Activated CD8-positive, alpha-beta T cell treated with anti-CD3 and anti-CD28 coated beads for 36 hours (primary cell): Measurements from ENCODE around the gene CORO1C. TPM values are rescaled to one million over a fixed set of nuclear protein-coding genes. Genes with fewer than 3 reads are reported as not detected.

Experiments
- ATAC-seq: fragments of 200-7000 bp; cut with Tn5 transposase; one replicate; pipeline ENCODE4 v1.10.0; 2021; ENCODE audit warnings: mild to moderate bottlenecking, moderate library complexity
- CTCF ChIA-PET: fragments of 350-600 bp; sonication (Branson Sonifier 250); formaldehyde crosslinking; loops from one replicate; lab custom pipeline; 2021; ENCODE audit warnings: antibody characterized with exemption; lab: Charles Lee
- POLR2A ChIA-PET: fragments of 350-600 bp; sonication (Branson Sonifier 250); formaldehyde crosslinking; loops from one replicate; lab custom pipeline; 2021; ENCODE audit warnings: antibody characterized with exemption; lab: Charles Lee
- DNase-seq: peaks from one replicate; pipeline ENCODE4 v3.0.0-alpha.2; 2020
- H3K27ac Mint-ChIP-seq: one replicate; pipeline ENCODE4 v1.8.0; 2021; ENCODE audit warnings: mild to moderate bottlenecking, mixed read lengths
- H3K27me3 Mint-ChIP-seq: one replicate; pipeline ENCODE4 v1.8.0; 2021; ENCODE audit warnings: mixed read lengths
- H3K36me3 Mint-ChIP-seq: one replicate; pipeline ENCODE4 v1.8.0; 2021; ENCODE audit warnings: low read depth, mixed read lengths
- H3K4me1 Mint-ChIP-seq: one replicate; pipeline ENCODE4 v1.8.0; 2021; ENCODE audit warnings: low read depth, mixed read lengths
- H3K4me3 Mint-ChIP-seq: one replicate; pipeline ENCODE4 v1.8.0; 2021; ENCODE audit warnings: mild to moderate bottlenecking, moderate library complexity, mixed read lengths
- H3K9me3 Mint-ChIP-seq: one replicate; pipeline ENCODE4 v1.8.0; 2021; ENCODE audit warnings: mixed read lengths
- intact Hi-C: fragments of 100-400 bp; cut with micrococcal nuclease; formaldehyde crosslinking; loops from one replicate; pipeline ENCODE4 v1.10.0; 2022
- microRNA-seq: library from miRNA; unstranded; fragments of <30 nt; microRNA quantifications from one replicate; pipeline ENCODE4 v1.2.0, GENCODE V29; 2022; ENCODE audit warnings: borderline microRNAs expressed, borderline replicate concordance
- total RNA-seq, 2 experiments: library from RNA; stranded (reverse); gene quantifications; one replicate each; pipeline ENCODE4 v1.2.3, GENCODE V29; 2021
- TF ChIP-seq, protein P1 (sequence below): fragments of 200-600 bp; IDR thresholded peaks from one replicate; pipeline ENCODE4 v1.8.0; 2022; ENCODE audit warnings: antibody characterized with exemption, mild to moderate bottlenecking

CORO1C gene
- total RNA-seq, 2 experiments from 2014 or later: 90.1 to 98.9 TPM

DNA sequence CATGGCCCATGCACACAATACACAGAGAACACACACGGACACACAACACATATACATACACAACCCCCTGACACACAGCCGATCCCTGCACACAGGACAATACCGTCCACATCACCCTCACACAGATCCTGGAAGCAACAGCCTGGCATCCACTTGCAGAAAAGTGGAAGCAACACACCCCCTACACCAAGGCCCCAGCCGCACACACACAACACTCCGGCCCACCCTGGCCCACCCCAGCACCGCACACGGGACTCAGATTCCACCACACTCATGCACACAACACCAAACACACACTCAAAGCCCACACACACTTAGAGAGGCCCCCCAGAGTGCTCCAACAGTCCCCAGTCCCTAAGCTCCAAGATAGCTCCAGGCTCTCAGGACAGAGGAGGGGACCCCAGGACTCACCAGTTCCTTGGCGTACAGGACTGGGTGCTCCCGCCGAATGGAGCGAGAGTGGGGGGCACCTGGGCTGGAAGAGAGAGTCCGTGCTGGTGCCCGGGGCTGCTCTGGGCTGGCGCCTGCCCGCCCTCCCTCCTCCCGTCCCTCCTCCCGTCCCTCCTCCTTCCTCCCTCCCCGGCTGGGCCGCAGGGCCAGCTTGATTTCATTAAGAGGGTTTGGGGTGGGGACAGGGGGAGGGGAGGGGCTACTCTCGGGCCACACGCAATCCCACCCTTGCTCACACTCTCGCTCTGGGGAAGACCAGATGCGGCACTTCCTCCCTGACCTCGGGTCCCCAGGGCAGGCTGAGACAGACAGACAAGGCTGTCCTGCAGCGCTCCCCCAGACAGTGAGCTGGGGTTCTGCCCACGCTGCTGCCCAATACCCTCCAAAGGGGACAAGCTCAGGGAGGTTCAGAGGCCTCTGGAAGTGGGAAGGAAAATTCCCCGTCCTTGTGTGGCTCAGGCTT, 133.5 kb downstream of the CORO1C start, which contains the start of gene TMEM119:
Gene TMEM119 (minus strand): TSS at position 526 of the 913 bp plus-strand sequence. CDS start 5,701 bp downstream, outside the sequence.
- H3K27me3 Mint-ChIP-seq: no peaks in the 10 kb centered on the region
- CTCF ChIA-PET: interaction anchor here (4.2 kb wide), 1 partner anchor 20 kb away, joined by 17 read pairs; no protein-coding TSS in a partner anchor
- no peak within 1 kb of the TSS for H3K4me3 Mint-ChIP-seq
- intact Hi-C loops: no loop called here
- POLR2A ChIA-PET: interaction anchor here (1.2 kb wide), 1 partner anchor 20 kb away, joined by 3 read pairs; no protein-coding TSS in a partner anchor
- H3K4me1 Mint-ChIP-seq: no peaks in the 10 kb centered on the region
- no peak for ATAC-seq
- DNase-seq: no peak
- H3K36me3 Mint-ChIP-seq: no peaks in the 10 kb centered on the region
- TF ChIP-seq, protein P1, sequence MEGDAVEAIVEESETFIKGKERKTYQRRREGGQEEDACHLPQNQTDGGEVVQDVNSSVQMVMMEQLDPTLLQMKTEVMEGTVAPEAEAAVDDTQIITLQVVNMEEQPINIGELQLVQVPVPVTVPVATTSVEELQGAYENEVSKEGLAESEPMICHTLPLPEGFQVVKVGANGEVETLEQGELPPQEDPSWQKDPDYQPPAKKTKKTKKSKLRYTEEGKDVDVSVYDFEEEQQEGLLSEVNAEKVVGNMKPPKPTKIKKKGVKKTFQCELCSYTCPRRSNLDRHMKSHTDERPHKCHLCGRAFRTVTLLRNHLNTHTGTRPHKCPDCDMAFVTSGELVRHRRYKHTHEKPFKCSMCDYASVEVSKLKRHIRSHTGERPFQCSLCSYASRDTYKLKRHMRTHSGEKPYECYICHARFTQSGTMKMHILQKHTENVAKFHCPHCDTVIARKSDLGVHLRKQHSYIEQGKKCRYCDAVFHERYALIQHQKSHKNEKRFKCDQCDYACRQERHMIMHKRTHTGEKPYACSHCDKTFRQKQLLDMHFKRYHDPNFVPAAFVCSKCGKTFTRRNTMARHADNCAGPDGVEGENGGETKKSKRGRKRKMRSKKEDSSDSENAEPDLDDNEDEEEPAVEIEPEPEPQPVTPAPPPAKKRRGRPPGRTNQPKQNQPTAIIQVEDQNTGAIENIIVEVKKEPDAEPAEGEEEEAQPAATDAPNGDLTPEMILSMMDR: no peak
- no peaks in the 10 kb centered on the region for H3K9me3 Mint-ChIP-seq
- H3K27ac Mint-ChIP-seq: no peak within 1 kb of the TSS

DNA sequence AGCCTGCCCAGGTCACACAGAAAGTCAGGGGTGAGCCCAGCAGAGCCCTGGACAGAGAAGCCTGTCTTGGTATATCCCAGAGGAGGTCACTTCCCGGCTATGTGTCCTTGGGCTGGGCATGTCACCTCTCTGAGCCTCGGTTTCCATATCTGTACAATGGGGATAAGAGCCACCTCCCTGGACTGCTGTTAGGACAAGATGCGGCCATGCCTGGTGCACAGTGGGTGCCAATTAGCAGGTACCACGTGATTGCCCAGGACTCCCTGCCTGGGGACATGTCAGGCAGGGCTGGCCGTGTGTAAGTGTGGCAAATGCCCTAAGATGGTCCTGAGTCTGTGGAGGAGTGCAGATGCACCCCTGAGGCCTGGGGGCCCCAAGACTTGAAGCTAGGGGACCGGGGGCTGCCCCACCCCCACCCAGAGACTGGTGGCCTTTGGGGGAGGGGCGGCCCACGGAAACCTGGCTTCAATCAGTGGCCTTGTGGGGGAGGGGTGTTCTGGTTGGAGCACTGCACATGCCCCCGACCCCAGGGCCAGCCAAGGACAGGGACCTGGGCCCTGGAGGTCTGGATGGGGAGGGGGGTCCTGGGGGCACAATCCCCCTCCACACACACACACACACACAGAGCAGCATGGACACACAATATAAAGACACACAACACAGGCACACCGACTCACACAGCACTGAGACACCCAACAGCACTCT, 134.3 kb downstream of the CORO1C start:
- no peak overlapping the region for H3K4me3 Mint-ChIP-seq
- ChIA-PET POLR2A (no interaction called here), CTCF (interaction anchor here (4.2 kb wide), 1 partner anchor 20 kb away, joined by 17 read pairs; no protein-coding TSS in a partner anchor)
- H3K27ac Mint-ChIP-seq: no peak overlapping the region
- TF ChIP-seq, protein P1: no peak
- H3K9me3 Mint-ChIP-seq: no peaks in the 10 kb centered on the region
- intact Hi-C loops: no loop called here
- no peaks in the 10 kb centered on the region for H3K4me1 Mint-ChIP-seq
- DNase-seq: no peak
- no peaks in the 10 kb centered on the region for H3K27me3 Mint-ChIP-seq
- H3K36me3 Mint-ChIP-seq: no peaks in the 10 kb centered on the region
- ATAC-seq: no peak

DNA sequence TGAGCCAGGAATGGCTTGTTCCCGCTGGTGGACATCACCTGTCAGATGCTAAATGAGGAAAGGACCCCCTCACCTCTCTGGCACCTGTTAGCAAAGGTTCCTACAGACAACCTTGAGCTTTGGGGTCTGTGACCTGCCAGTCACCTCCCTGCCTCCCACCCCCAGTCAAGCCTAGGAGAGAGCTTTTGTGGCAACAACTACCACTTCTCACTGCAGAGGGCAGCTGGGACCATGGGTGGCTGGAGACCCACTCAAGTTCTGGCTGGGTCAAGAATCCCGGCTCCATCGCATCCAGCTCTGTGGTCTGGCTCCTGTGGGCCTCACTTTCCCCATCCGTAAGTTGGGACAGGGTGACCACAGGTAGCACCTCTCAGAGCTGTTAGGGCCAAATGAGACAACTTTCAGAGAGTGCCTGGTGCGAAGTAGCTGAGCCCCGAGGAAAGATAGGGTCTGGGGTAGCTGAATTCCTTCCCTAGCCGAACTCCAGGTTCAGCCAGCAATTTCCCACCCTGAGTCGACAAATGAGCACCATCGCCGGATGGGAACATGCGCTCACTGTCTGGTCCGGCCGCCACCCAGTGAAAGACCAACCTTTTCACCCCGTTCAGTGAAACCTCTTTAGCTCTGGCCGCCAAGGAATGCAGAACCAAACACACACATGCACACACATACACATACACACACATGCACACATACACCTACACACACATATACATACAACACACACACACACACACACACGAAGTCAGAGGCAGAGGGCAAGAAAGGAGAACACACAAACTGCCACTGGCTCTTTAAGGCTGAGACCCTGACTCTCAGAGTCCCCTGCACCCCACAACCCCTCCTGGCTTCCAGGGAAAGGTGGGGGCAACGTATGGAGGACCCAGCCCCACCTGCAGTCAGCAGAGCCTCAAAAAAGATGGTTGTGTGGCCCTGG, 135.3 kb downstream of the CORO1C start:
- TF ChIP-seq, protein P1: no peak
- H3K27me3 Mint-ChIP-seq: no peaks in the 10 kb centered on the region
- ATAC-seq: no peak

More for the DNA sequence above, 135.3 kb downstream of the CORO1C start:
- no peak overlapping the region for H3K27ac Mint-ChIP-seq
- no peaks in the 10 kb centered on the region for H3K36me3 Mint-ChIP-seq
- ChIA-PET POLR2A (no interaction called here), CTCF (interaction anchor here (4.2 kb wide), 1 partner anchor 21 kb away, joined by 17 read pairs; no protein-coding TSS in a partner anchor)
- intact Hi-C loops: no loop called here
- H3K4me3 Mint-ChIP-seq: no peak overlapping the region
- DNase-seq: no peak
- H3K4me1 Mint-ChIP-seq: no peaks in the 10 kb centered on the region
- H3K9me3 Mint-ChIP-seq: no peaks in the 10 kb centered on the region

Small RNA genes lying within 50 kb of the gene (microRNA-seq; reads per million reads assigned to microRNA genes)
- not detected for gene MIR4496

Other genes with a start within 250 kb of the CORO1C start
- gene FICD, start 216.2 kb downstream of the CORO1C start, total RNA-seq: 1 to 10 TPM; 3.4 to 3.9 TPM
- gene SART3, start 170.3 kb downstream of the CORO1C start, total RNA-seq: 10 to 100 TPM; 80.1 to 81.4 TPM
- gene ISCU, start 168.9 kb downstream of the CORO1C start, total RNA-seq: 10 to 100 TPM; 69.4 to 70.5 TPM
- gene TMEM119, start 133.4 kb downstream of the CORO1C start, total RNA-seq: not detected
- gene SELPLG, start 97.6 kb downstream of the CORO1C start, total RNA-seq: 10 to 100 TPM; 22.1 to 23.8 TPM
- 10 to 100 TPM; 33.0 to 34.5 TPM for gene SSH1, start 126.1 kb upstream of the CORO1C start, total RNA-seq
- not detected for gene DAO, start 148.6 kb upstream of the CORO1C start, total RNA-seq